Cardiac fibroblast (primary cell): ENCODE measurements around the gene TESK2.
A peak's percentile ranks its signal among the peaks of the same experiment; 100 is the strongest.

Experiments used
- DNase-seq, 2 donors: peaks; one replicate each; pipeline versions ENCODE4 v3.0.0 to v3.0.0-alpha.2; 2010; ENCODE audit warnings: low read depth in 2 of 2
- H3K4me3 ChIP-seq, 2 donors: replicated peaks in 1 of 2; 1 replicate in 1 of 2; 2 replicates in 1 of 2; pipeline ENCODE4 v1.5.1; 2011; ENCODE audit warnings: low read depth in 2 of 2, low read length in 2 of 2, mild to moderate bottlenecking in 2 of 2, moderate library complexity in 1 of 2
- TF ChIP-seq, protein P1 (sequence below): IDR thresholded peaks from one replicate; pipeline ENCODE4 v1.5.1; 2011; ENCODE audit warnings: low read depth, mild to moderate bottlenecking, low read length, inconsistent platforms

TESK2 gene

DNA sequence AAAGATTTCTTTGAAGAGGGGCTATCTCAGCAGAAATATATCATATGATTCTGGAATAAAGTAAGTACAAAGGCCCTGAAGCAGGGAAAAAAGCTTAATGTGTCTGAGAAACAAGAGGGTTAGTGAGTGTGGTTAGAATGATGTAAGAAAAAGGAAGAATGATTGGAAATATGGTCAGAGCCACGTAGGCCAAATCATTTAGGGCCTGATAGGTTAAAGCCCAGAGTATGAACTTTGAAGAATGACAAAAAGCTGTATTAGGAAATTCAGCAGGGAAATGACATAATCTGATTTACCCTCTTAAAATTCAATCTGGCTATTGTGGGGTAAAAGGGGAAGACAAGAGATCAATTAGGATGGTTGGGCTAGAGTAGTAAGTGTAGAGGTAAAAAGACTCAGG lies 81.7 kb downstream of the TESK2 start:
- peak in 1 of 2 donors; percentile 3 for DNase-seq
- TF ChIP-seq, protein P1, sequence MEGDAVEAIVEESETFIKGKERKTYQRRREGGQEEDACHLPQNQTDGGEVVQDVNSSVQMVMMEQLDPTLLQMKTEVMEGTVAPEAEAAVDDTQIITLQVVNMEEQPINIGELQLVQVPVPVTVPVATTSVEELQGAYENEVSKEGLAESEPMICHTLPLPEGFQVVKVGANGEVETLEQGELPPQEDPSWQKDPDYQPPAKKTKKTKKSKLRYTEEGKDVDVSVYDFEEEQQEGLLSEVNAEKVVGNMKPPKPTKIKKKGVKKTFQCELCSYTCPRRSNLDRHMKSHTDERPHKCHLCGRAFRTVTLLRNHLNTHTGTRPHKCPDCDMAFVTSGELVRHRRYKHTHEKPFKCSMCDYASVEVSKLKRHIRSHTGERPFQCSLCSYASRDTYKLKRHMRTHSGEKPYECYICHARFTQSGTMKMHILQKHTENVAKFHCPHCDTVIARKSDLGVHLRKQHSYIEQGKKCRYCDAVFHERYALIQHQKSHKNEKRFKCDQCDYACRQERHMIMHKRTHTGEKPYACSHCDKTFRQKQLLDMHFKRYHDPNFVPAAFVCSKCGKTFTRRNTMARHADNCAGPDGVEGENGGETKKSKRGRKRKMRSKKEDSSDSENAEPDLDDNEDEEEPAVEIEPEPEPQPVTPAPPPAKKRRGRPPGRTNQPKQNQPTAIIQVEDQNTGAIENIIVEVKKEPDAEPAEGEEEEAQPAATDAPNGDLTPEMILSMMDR, result no peak
- H3K4me3 ChIP-seq, result no peak overlapping the region

DNA sequence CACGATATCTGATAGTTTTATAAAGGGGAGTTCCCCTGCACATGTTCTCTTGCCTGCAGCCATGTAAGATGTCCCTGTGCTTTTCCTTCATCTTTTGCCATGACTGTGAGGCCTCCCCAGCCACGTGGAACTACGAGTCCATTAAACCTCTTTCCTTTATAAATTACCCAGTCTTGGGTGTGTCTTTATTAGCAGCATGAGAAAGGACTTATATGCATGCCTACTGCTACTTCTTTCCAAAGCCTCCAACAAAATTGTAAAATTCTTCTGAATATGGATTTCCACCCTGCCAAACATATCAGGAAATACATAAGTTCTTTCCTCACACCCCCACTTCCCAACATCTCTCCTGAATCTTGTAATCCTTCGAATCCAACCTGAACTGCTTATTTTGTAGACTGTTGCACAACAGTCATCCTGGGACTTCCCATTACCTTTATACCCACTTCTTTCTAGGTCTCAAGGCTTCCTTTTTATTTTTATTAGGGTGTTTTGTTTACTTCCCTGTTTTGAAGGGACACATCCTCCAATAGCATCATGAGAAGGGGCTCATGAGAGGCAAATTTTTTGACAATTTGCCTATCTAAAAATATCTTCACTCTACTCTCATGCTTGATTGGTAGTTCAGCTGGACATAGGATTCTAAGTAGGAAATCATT lies 83.2 kb downstream of the TESK2 start:
- H3K4me3 ChIP-seq, result no peak overlapping the region
- no peak for DNase-seq
- TF ChIP-seq, protein P1, result no peak

DNA sequence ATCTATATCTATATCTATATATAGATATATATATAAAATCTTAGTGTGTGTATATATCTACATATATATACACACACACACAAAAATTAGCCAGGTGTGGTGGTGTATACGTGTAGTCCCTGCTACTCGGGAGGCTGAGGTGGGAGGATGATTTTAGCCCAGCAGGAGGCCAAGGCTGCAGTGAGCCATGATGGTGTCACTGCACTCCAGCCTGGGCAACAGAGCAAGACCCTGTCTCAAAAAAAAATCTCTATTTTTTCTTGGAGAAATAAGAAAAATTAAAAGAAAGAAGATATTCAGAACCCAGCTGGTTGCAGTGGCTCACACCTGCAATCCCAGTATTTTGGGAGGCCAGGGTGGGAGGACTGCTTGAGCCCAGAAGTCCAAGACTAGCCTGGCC lies 85.3 kb downstream of the TESK2 start:
- TF ChIP-seq, protein P1, result no peak
- H3K4me3 ChIP-seq, result no peak overlapping the region
- DNase-seq, result no peak

DNA sequence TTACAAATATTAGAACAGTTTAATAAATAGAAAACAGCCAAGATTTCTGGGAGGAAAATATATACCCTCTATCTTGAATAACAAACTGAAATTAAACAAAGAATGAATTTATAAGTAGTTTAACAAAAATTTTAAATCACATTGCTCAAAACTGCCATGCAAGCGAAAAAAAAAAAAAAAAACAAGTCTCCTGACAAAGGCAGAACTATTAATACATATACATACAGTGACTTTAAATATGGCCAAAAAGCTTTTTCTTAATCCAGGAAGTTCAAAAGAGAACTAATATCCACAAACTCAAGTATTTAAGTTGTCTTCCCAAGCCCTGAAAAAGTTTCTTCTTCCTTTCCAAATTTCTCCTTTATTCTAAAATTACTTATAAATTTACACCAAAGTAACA lies 87.2 kb downstream of the TESK2 start:
- H3K4me3 ChIP-seq, result no peak overlapping the region
- TF ChIP-seq, protein P1, result no peak
- no peak for DNase-seq

DNA sequence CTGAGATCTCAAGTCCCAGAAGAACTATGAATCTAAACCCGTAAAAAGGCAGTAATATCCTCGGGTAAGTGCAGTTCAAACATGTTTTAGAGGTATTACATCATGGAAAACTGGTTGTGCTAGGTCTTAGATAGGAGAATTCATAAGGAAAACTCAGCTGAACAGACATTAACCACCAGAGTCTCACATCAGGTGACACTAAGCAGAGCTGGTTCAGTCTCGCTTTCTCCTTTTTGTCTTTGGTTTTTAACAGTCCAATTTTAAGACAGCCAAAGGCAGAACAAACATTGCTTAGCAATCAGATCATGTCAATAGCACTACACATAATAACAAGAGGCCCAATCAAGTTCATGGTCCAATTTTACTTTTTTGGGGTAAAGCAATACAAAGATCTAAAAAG lies 87.7 kb downstream of the TESK2 start:
- H3K4me3 ChIP-seq, result no peak overlapping the region

DNA sequence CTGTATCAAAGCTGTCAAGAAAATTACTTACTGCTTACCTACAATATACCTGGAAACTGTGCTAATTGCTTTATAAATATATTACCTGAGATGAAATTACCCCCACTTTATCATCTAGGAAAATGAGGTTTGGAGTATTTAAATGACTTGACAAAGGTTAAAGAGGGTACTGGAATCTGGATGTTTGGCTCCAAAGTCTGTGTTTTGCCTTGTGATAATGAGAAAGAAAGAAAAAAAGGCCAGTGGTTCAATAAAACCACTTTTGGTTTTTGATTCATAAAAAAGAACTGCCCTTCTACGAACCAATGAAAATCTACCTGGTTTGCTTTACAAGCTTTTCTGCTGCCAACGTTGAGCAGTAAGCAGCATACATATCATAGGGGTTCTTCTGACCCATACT lies 89.4 kb downstream of the TESK2 start:
- no peak for DNase-seq
- TF ChIP-seq, protein P1, result no peak
- H3K4me3 ChIP-seq, result no peak overlapping the region

More for the DNA sequence above, 87.7 kb downstream of the TESK2 start:
- TF ChIP-seq, protein P1, result no peak
- DNase-seq, result no peak

DNA sequence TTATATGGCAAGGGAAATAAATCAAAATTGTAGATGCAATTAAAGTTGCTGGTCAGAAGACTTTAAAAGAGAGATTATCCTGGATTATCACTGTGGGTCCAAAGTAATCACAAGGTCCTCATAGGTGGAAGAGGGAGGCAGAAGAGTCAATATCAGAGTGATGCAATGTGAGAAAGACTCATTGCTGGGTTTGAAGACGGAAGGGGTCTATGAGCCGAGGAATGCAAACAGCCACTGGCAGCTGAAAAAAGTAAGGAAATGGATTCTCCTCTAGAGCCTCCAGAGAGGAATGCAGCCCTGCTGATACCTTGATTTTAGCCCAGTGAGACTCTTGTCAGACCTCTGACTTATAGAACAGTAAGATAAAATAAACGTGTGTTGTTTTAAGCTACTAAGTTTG lies 90.9 kb downstream of the TESK2 start:
- no peak for DNase-seq
- H3K4me3 ChIP-seq, result no peak overlapping the region
- TF ChIP-seq, protein P1, result no peak
